GM18498 (cell line): ENCODE measurements around the gene CPSF4L.

Experiments used
- ATAC-seq: cut with Tn5 transposase; IDR thresholded peaks from one replicate; pipeline ENCODE4 v1.9.1; 2021; ENCODE audit warnings: mild to moderate bottlenecking, moderate library complexity; ENCODE audit not compliant: unreplicated experiment

CPSF4L gene

DNA sequence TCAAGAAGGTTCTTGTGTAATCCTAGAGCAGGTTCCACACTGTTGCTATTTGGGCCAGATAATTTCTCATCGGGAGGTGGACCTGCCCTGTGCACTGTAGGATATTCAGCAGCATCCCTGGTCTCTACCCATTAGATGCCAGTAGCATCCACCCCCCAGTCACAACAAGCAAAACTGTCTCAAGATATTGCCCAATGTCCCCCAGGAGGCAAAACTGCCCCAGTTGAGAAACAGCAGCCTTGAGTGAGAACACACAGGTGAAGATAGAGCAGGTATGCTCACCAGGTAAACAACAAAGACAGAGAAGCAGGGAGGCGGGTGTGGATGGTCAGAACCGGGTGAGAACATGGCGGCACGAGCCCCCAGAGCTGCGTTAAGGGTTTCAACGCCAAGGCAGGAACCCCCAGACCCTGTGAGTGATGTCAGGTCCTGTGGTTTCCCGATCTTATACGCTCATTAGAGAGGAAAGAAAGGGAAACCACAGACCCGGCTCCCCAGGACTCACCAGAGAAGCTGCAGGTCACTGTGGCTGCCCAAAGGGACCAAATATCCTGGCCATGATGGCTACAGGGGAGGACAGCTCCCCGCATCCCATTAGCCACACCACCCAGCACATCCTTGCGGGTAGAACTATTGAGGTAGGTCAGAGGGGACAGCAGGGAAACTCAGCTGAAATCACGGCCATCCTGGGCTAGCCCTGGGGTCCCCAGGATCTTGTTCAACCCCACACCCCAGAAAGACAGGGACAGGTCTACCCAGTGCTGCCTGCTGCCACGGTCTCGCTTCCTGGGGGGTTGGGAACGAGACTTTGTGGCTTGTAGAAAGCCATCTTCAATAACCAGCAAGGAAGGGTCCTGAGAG lies 28.9 kb upstream of the CPSF4L start:
- peak; percentile 64 for ATAC-seq

DNA sequence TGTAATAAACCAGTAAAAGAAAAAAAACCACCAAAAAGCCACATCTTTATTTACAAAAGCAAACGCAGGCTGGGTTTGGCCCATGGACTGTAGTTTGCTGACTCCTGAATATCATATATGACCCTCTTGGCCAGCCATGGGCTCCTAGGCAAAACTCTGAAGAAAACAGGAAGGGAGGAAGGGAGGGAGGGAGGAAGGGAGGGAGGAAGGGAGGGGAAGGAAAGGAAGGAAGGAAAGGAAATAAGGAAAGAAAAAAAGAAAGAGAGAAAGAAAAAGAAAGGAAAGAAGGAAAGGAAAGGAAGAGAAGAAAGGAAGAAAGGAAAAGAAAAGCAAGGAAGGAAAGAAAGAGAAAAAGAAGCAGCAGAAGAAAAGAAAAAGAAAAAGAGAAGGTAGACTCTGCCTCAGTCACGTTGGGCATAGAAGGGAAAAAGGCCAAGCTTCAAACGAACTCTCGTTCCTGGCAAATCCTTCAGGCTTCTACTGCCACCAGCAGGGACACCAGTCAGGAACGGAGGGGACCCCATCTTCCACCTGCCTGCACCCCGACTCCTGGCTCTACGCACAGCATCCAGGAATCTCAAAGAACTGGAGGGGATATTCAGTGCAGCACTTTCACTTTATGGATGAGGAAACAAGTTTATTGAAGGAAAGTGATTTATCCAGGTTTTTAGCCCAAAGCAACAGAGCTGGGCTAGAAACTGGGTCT lies 28.0 kb upstream of the CPSF4L start:
- no peak for ATAC-seq

DNA sequence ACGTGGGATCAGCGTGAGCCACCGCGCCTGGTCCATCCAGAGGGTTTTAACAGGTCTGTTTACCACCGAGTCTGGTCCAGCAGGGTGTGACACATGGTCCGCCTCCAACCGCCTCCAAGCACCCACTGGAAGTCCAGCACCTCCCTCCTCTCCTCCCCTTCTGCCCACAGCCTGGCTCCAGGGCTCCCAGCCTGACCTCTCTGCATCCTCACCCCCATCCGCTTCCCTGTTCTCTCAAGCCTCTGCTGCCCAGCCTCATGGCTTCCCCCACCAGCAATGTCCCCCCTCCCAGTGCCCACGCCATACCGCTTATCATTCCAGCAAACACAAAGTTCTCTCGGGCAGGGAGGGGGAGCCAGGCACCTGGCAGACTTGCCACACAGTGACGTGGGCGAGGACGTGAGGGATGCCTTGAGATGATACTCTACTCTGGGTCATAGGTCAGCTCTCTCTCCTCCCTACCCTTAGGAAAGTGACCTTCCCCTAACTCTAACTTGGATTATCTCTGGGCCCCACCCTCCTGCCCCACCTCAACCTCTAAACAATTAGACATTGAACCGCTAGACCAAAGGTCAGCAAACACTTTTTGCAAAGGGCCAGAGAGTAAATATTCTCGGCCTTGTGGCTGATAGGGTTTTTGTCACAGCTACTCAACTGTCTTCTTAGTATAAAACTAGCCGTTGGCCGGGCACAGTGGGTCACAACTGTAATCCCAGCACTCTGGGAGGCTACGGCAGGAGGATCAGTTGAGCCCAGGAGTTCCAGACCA lies 27.0 kb upstream of the CPSF4L start:
- ATAC-seq: no peak

DNA sequence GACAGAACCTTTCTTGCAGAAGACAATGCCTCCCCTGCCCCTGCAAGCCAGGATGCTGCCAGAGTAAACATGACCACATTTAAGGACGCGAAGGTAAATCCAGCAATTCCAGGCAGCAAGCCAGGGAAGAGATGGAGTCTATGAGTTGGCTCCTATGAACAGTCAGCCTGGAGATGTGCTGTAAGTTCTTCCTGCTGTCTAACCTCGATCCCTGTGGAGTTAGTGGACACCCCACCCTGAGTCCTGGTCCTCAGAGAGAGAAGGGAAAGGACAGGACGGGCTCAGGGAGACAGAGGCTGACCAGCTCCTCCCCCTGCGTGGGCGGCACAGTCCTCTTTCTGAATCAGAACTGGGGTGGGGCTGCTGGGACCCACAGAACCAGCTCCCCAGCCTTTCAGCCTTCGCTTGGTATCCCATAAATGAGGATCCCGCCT lies 25.2 kb upstream of the CPSF4L start:
- no peak for ATAC-seq

DNA sequence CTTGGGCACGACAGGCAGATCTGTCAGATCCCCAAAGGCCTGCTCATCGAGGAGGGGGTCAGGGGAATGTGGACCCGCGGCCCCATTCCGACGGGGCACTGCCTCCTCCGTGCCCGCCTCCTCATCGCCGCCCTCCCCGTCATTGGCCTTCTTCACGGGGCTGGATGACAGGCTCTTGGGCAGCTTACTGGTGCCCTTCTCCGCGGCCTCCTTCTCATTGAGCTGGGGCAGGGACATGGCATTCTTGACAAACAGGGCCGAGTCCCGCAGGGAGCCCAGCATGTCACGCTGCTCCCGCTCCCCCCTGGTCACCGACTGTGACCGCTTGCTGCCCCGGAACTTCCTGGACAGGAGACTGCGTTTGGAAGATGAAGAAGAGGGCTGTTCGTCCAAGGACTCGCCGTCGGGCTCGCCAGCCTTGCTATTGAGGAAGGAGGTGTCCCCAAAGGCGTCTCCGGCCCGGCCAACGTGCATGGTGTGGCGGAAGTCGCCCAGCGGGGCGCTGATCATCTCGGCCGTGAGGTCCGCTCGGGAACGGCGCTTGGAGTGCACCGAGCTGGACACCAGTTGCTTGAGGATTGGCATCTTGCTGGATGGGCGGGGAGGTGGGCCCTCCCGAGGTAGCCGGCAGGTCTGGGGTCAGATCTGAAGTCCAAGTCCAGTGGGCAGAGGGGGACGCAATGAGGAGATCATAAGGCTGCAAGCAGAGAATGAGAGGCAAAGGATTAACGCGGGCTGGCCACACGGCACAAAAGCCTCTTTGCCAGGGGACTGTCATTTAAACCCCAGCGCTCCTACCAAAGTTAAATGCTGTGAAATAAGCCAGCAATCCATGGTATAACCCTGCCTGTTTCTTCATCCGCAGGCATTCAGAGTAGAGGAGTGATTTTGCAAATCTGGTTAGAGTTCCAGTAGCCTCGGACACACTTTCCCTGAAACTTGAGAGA lies 24.5 kb upstream of the CPSF4L start:
- no peak for ATAC-seq

DNA sequence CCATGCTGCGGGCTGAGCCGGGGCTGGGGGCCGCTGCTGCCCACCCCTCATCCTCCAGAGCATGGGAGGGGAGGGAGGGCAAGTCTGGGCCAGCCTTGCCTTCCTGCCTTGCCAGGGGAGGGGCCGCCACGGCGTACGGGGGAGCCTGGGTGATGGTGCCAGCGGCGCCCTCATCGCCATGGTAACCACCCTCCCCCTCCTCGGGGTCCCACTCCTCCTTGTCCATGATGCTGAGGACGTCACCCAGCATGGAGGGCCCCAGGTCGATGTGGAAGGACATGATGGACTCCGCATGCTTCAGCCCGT lies 23.9 kb upstream of the CPSF4L start:
- no peak for ATAC-seq

DNA sequence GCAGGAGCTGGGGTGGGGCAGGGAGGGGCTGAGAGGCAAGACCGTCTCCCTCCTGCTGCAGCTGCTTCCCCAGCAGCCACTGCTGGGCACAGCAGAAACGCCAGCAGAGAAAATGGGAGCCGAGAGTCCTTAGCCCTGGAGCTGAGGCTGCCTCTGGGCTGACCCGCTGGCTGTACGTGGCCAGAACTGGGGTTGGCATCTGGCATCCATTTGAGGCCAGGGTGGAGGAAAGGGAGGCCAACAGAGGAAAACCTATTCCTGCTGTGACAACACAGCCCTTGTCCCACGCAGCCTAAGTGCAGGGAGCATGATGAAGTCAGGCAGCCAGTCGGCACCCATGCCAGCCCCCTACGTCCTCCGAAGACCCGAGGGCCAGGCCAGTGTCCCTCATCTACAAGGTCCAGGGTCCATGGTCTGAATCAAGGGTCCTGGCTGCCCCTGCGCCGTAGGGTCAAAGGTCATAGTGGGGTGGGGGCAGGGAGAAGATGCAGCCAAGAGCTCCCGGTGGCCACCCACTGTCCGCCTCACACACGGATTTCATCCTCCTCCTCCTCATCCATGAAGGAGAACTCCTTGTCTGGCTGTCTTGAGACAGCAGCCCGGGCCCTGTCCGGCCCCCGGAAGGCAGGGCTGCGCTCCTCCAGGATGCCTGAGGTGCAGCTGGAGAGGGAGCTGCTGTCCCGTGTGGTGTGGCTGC lies 23.4 kb upstream of the CPSF4L start:
- ATAC-seq: no peak

DNA sequence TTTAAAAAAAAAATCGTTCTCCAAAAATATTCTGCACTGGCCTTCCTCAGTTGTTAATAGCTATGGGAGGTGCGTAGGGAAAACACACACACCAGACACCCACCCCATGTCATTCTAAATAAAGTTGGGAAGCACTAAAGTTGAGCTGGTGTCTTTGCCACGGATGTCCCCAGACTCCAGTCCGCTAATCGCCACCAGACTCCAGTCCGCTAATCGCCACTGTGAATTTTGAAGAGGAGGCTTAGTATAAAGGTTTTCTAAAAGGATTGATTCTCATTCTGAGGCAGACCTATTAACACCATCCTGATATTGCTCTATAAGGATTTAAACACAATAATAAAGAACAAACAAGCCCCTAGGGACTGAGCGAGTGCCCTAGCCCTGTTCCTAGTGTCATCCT lies 22.7 kb upstream of the CPSF4L start:
- ATAC-seq: no peak

DNA sequence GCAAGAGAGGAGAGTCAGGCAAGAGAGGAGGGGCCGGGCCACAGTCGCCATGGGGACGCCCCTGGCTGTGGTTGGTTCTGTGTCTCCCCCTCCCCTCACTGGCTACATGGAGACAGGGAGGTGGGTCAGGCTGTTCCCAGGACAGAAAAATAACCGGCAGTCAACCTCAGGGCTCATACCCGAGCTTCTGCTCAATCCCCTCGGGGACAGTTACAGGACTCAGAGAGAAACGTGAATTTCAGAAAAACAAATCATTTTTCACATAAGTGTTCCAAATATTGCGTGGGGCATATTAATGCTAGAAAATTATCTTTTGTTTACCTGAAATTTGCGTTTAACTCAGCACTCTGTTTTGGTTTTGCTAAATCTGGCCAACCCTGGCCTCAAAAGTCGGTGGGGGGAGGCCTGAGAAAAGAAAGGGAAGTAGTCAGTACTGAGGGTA lies 22.2 kb upstream of the CPSF4L start:
- ATAC-seq: no peak

DNA sequence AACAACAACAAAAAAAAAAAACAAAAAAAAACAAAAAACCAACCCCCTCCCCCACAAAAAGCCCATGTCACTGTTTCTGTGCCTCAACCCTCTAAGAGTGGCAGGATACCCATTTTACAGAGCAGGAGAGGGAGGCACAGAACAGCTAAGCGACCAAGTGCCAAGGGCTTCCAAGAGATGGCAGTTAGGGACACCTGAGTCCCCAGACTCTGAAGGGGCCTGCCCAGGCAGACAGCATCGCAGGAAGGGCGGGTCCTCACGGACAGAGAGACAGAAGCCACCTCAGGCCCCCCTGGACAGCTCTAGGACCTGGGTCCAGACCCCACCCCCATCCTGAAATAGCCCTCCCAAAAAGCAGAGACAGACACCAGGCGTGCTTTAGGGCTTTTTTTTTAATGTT lies 21.6 kb upstream of the CPSF4L start:
- ATAC-seq: no peak

DNA sequence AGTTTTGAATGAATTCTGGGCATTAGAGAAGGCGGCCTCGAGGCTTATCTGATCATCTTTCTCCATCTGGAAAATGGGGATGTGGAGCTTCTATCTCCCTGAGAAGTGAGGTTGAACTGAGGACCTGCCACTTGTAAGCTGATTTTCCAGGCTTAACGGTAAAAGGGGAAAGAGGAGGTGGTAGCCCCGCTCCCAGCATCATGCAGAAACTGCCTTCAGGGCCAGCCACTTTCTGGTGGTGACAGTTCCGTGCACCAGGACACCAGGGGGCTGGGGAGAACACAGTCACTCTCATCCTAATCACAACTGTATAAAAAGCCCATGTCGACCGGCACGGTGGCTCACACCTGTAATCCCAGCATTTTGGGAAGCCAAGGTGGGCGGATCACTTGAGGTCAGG lies 20.9 kb upstream of the CPSF4L start:
- ATAC-seq: no peak

DNA sequence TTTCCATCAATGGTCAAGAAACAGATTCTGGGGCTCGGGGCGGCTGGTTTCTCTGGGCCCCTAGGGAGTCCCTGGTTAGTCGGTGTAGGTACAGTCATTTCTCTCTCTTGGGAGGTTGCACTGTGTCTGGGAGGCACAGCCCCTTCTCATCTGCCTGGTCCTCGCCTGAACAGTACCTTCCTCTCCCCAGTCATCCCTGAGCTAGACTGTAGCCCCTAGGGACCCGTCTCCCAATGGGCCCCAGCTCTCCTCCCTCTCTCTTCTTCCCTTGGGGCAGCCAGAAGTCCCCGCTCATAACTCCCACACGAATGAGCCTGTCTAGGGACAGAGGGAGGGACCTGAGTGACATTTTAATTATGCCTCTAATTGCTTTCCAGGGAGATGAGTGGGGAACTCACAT lies 20.2 kb upstream of the CPSF4L start:
- peak; percentile 81 for ATAC-seq

DNA sequence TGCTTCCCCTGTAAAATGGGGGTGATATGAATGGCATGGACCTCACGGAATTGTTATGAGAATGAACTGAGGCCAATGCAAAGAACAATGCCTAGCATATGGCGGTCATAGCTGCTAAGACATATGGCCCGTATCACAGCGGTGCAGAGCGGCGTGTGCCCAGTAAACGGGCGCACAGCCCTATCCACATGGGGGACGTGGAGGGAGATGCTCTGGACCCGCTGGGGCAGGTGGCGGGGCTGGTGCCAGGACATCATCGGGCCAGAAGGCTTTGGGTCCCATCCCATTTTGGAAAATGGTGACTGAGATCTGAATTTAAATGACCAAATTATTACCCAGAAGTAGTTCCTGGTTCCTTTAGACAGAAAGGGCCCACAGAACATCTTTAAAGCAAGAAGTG lies 18.5 kb upstream of the CPSF4L start:
- no peak for ATAC-seq

DNA sequence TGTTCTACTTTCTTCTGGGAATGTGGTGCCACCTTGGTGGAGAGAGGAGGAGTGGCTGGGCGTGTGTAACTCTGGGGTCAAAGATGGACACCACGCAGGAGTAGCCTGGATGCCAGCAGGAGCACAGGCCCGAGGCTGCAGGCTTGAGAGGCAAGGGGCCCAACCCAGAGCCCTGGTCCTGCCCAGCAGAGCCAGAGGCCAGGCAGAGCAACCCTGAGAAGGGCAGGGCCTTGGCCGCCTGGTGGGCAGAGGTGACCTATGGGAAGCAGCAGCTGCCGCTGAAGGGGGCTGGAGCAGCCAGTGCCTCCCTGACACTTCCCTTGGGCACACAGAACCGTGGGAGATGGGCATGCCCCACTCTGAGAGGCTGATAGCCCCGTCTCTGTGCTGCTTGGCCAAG lies 18.0 kb upstream of the CPSF4L start:
- ATAC-seq: no peak

DNA sequence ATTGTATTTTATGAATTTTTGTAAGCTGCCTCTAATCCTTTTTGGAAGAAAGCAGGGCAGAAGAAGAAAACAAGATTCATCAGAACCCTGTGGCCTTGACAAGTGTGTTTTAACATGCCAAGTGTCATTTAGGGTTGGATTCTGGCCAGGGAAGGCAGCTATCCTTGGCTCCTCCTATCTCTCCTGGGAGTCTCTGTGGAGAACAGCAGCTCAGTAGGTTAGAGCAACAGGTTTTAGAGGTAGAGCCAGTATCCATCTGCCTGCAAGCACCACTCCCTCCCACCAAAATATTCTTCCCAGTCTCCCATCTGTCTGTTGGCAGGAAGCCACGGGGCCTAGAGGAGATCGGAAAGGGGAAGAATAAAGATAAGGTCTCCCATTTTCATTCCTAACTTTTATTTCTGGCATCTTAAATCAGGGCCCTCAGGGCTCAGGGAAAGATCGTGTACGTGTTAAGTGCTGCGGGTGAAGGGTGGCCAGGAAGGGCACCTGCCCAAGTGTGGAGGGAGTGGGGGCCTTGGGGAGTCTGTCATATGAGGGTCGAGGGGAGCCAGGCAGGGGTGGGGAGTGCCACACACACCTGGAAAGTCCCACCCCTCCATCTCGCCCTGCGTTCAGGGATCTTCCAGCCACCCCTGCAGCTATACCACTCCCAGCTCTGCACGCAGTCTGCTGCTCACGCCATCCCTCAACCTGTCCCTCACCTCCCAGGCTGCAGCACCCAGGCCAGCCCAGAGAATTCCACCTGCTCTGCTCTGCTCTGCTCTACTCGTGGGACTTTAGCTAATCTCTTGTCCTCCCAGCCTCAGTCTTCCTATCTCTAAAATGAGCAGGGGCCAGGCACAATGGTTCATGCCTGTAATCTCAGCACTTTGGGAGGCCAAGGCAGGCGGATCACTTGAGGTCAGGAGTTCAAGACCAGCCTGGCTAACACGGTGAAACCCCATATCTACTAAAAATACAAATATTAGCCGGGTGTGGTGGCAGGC lies 17.1 kb upstream of the CPSF4L start:
- no peak for ATAC-seq

DNA sequence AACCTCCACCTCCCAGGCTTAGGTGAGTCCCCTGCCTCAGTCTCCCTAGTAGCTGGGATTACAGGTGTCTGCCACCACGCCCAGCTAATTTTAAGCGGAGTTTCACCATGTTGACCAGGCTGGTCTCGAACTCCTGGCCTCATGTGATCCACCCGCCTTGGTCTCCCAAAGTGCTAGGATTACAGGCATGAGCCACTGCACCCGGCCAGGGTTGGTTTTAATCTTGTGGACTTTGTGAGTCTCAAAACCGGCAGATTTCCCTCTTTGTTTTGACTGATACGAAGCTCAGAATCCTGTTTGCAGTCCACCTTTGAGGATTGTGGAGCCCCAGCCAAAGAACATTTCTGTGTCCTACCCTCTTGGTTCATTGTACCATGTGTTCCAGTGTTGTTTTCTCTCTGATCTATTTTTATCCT lies 16.4 kb upstream of the CPSF4L start:
- ATAC-seq: no peak

DNA sequence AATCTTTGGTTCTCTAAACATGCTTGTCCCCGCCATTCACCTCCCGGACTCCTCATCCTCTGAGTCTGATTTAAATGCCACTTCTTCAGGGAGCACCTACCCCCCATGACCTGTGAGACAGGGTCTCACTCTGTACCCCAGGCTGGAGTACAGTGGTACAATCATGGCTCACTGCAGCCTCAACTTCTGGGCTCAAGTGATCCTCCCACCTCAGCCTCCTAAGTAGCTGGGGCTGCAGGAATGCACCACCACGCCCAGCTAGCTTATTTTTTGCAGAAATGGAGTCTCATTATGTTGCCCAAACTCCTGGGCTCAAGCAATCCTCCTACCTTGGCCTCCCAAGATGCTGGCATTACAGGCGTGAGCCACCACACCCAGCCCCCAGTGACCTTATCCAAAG lies 12.8 kb upstream of the CPSF4L start:
- ATAC-seq: no peak

DNA sequence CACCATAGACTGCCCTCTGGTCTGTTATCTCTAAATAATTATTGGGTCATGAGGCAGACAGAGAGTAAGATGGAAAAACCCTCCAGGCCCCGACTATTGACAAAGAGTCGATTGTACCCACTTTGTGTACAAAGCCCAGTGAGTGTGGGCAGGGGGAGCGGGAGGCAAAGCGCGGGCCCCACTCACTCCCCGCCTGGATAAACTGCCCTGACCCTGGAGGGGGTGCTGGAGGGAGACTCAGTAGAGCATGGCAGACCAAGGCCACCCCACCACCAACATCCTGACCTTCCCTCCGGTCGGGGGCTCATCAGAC lies 11.2 kb upstream of the CPSF4L start:
- ATAC-seq: no peak

DNA sequence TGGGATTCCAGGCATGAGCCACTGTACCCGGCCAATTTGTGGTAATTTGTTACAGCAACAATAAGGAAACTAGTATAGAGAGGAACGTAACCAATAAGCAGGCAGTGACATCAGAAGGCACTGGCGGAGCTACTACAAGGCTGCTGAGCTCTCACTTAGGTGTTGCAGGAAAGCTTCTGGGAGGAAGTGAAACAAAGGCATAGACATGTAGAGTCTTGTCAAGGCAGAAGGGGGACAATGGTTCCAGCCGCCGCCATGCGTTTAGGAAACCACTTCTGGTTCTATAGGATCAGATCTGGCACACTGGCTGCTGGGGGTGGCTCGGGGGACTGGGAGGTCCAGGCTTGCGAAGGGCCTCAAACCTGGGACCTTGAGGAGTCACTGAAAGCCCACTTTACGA lies 9.4 kb upstream of the CPSF4L start:
- peak; percentile 96 for ATAC-seq
